IMR-90 (cell line): ENCODE results near the gene TP53AIP1.

ENCODE experiments used
- CEBPB ChIP-seq: IDR thresholded peaks from 2 replicates; pipeline ENCODE4 v1.6.1; 2012; ENCODE audit warnings: low read depth, low read length, improper control_type of control experiment
- CTCF ChIP-seq: conservative IDR thresholded peaks from 2 replicates; pipeline ENCODE4 v1.5.1; 2012; ENCODE audit warnings: mild to moderate bottlenecking, low read depth, low read length, improper control_type of control experiment
- MAZ ChIP-seq: IDR thresholded peaks from 2 replicates; pipeline ENCODE4 v1.6.1; 2012; ENCODE audit warnings: low read depth, mild to moderate bottlenecking, low read length, improper control_type of control experiment, moderate library complexity, borderline replicate concordance
- MXI1 ChIP-seq: IDR thresholded peaks from 2 replicates; pipeline ENCODE4 v1.6.1; 2012; ENCODE audit warnings: low read depth, mild to moderate bottlenecking, low read length, moderate library complexity, borderline replicate concordance
- POLR2A ChIP-seq: IDR thresholded peaks from 2 replicates; pipeline ENCODE4 v1.6.1; 2012; ENCODE audit warnings: mild to moderate bottlenecking, low read depth, low read length
- RCOR1 ChIP-seq: IDR thresholded peaks from 2 replicates; pipeline ENCODE4 v1.6.1; 2012; ENCODE audit warnings: mild to moderate bottlenecking, low read length, improper control_type of control experiment; ENCODE audit not compliant: insufficient replicate concordance
- RFX5 ChIP-seq: IDR thresholded peaks from 2 replicates; pipeline ENCODE4 v1.8.0; 2012; ENCODE audit warnings: low read depth, mild to moderate bottlenecking, low read length, moderate library complexity

- no peak for TF ChIP-seq RFX5
- TF ChIP-seq CTCF, result no peak
- TF ChIP-seq MAZ, result no peak
- TF ChIP-seq CEBPB, result no peak
- no peak for TF ChIP-seq POLR2A
- no peak for TF ChIP-seq RCOR1
- TF ChIP-seq MXI1, result no peak
These were observed 7.7 kb downstream of the TP53AIP1 start for GRCh38 chr11:128934926-128935325.
